BJ (cell line): Measurements from ENCODE around the gene ASB13. TPM values are rescaled to one million over a fixed set of nuclear protein-coding genes. Genes with fewer than 3 reads are reported as not detected.

Source experiments
- CTCF ChIA-PET: fragments of 350-600 bp; formaldehyde crosslinking; extraction: SDS; loops from one replicate; lab custom pipeline; 2021; ENCODE audit warnings: antibody characterized with exemption, inconsistent platforms; lab: Yijun Ruan, JAX
- POLR2A ChIA-PET: fragments of 300-600 bp; sonication (Branson Sonifier 250); formaldehyde crosslinking; extraction: SDS; loops from one replicate; lab custom pipeline; 2021; ENCODE audit warnings: antibody characterized with exemption; lab: Charles Lee
- DNase-seq: peaks from one replicate; pipeline ENCODE4 v3.0.0-alpha.2; 2011; ENCODE audit warnings: low read depth
- H3K27me3 ChIP-seq: 2 replicates; pipeline ENCODE4 v1.6.0; 2011; ENCODE audit warnings: low read length; ENCODE audit not compliant: control insufficient read depth, insufficient read depth
- H3K36me3 ChIP-seq: 2 replicates; pipeline ENCODE4 v1.5.1; 2011; ENCODE audit warnings: low read length; ENCODE audit not compliant: control insufficient read depth, insufficient read depth
- H3K4me3 ChIP-seq: 2 replicates; pipeline ENCODE4 v1.5.1; 2011; ENCODE audit warnings: low read depth, mild to moderate bottlenecking, control low read depth, low read length
- CTCF ChIP-seq: IDR thresholded peaks from 2 replicates; pipeline ENCODE4 v1.5.1; 2011; ENCODE audit warnings: low read depth, mild to moderate bottlenecking, control low read depth, inconsistent platforms, low read length, moderate library complexity; ENCODE audit not compliant: insufficient read depth
- polyA plus RNA-seq: library from polyadenylated mRNA; depleted of rRNA; stranded (reverse); fragments of >200 nt; gene quantifications from 2 replicates; pipeline ENCODE4 v1.2.3, GENCODE V29; 2011

Gene ASB13
- polyA plus RNA-seq, 1 experiment = 8.6 TPM

DNA sequence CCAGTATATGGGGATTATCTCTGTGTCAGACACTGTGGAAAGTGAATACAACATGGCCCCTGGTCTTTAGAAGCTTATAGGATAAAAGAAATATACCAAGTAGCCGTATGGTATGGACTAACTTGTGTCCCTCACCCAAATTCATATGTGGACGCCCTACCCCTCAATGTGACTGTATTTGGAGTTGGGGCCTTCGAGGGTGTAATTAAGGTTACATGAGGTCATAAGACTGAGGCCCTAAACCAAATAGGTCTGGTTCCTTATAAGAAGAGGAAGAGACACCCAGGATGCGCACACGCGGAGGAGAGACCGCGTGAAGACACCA, 36.3 kb downstream of the ASB13 start:
- H3K36me3 ChIP-seq = no peaks in the 10 kb centered on the region
- no peak overlapping the region for H3K4me3 ChIP-seq
- ChIA-PET CTCF (interaction anchor here (0.6 to 12.8 kb wide), 27 partner anchors 9 to 780 kb away, joined by 3 to 493 read pairs (median 3); no protein-coding TSS in a partner anchor), POLR2A (no interaction called here)
- 0 out of 2 replicates have a peak, but pooled peaks cover 1% of the 10 kb centered on the region for H3K27me3 ChIP-seq
- DNase-seq = no peak
- no peak for TF ChIP-seq CTCF

DNA sequence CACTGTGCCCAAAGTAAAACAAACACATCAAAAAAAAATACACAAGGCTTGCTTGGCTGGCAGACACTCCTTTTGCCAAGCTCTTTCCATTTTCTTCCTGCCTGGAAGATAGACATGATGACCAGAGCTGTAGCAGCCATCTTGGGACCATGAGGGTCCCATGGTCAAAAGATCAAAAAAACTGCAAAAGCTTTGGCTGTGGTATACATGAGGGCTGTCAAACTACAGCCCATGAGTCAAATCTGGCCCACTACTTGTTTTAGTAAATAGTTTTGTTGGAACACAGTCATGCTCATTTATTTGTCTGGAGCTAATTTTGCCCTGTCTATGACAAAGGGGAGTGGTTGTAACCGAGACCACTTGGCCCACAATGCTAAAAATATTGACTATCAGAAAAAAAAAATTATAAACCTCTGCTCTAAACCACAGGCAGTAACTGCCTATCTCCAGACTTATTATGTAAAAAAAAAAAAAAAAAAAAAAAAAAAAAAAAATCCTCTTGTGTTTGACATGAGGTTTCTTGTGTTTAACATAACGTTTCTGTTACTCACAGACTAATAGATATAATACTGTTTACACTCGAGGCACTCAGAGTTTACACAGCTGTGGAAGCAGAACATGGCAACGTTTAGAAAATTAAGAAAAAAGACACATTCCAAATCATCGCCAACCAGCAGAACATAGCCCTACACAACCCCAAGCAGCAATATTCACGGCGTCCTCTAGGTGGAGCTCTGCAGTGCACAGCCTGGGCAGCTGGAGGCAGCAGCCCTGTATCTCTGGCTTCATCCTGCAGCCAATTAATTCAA, 36.9 kb downstream of the ASB13 start:
- Histone ChIP-seq H3K4me3 (no peak overlapping the region), H3K36me3 (no peaks in the 10 kb centered on the region), H3K27me3 (no peaks in the 10 kb centered on the region)
- peak; percentile 97 for TF ChIP-seq CTCF
- CTCF ChIA-PET = interaction anchor here (0.6 to 12.8 kb wide), 34 partner anchors 10 to 780 kb away, joined by 3 to 493 read pairs (median 3); no protein-coding TSS in a partner anchor
- POLR2A ChIA-PET = no interaction called here
- no peak for DNase-seq

GRCh38 chr10:5628451-5629302, 37.7 kb downstream of the ASB13 start:
- ChIA-PET POLR2A (interaction anchor here (0.6 kb wide), 1 partner anchor 183 kb away, joined by 3 read pairs; no protein-coding TSS in a partner anchor), CTCF (interaction anchor here (0.6 to 12.8 kb wide), 15 partner anchors 13 to 307 kb away, joined by 3 to 493 read pairs (median 3); no protein-coding TSS in a partner anchor)
- Histone ChIP-seq H3K27me3 (no peaks in the 10 kb centered on the region), H3K4me3 (peak overlapping the region; percentile 0; the same call in 1 of the 2 replicates), H3K36me3 (no peaks in the 10 kb centered on the region)
- DNase-seq = no peak
- no peak for TF ChIP-seq CTCF

DNA sequence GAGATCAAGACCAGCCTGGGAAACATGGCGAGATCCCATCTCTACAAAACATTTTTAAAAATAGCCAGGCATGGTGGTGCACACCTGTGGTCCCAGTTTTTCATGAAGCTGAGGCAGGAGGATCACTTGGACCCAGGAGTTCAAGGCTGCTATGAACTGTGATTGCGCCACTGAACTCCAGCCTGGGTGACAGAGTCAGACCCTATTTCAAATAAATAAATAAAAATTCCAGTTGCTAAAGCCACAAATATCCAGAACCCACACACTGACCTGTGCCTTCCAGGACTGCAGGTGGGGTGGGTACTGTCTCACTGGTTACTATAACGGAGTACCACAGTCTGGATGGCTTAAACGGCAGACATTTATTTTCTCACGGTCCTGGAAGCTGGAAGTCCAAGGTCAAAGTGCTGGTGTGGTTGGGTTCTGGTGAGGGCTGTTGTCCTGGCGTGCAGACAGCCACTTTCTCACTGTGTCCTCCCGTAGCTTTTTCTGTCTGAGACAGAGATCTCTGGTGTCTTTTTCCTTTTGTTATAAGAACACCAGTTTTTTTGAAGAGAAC, 38.8 kb downstream of the ASB13 start:
- no peak for TF ChIP-seq CTCF
- no peak for DNase-seq
- Histone ChIP-seq H3K27me3 (no peaks in the 10 kb centered on the region), H3K36me3 (no peaks in the 10 kb centered on the region), H3K4me3 (no peak overlapping the region)
- CTCF ChIA-PET = interaction anchor here (1.3 to 12.8 kb wide), 2 partner anchors 166 to 187 kb away, joined by 3 to 493 read pairs; no protein-coding TSS in a partner anchor
- POLR2A ChIA-PET = no interaction called here
